HepG2 (cell line): ENCODE results near the gene TRIM67. TPM values are rescaled to one million over a fixed set of nuclear protein-coding genes. Genes with fewer than 3 reads are reported as not detected.
A peak's percentile ranks its signal among the peaks of the same experiment; 100 is the strongest.

ENCODE experiments used
- MAZ ChIP-seq, 2 experiments: sonication (generic) in 1 of 2; formaldehyde crosslinking in 1 of 2; IDR thresholded peaks; 2 replicates each; pipeline versions ENCODE4 v1.5.0 to v1.6.1; 2012 to 2020; ENCODE audit warnings: low read depth in 2 of 2, mild to moderate bottlenecking in 2 of 2, borderline replicate concordance in 1 of 2, improper control_type of control experiment in 1 of 2, low read length in 1 of 2, missing genetic modification reagents in 1 of 2, moderate library complexity in 1 of 2
- TARDBP ChIP-seq: sonication (generic); formaldehyde crosslinking; IDR thresholded peaks from 2 replicates; pipeline ENCODE4 v1.8.0; 2022; ENCODE audit warnings: mild to moderate bottlenecking, missing genetic modification reagents
- TCF7 ChIP-seq: sonication (generic); IDR thresholded peaks from 2 replicates; pipeline ENCODE4 v1.6.1; 2016; ENCODE audit warnings: antibody characterized with exemption, low read depth
- YY1 ChIP-seq: IDR thresholded peaks from 2 replicates; pipeline ENCODE4 v1.6.1; 2011; ENCODE audit warnings: low read length, low read depth, moderate library complexity, mild to moderate bottlenecking; ENCODE audit not compliant: insufficient read depth, insufficient replicate concordance
- ZBTB37 ChIP-seq: sonication (generic); formaldehyde crosslinking; IDR thresholded peaks from 2 replicates; pipeline ENCODE4 v1.4.0; 2020; ENCODE audit warnings: mild to moderate bottlenecking, missing genetic modification reagents
- ZBTB43 ChIP-seq: sonication (generic); formaldehyde crosslinking; conservative IDR thresholded peaks from 2 replicates; pipeline ENCODE4 v1.4.0; 2020; ENCODE audit warnings: missing genetic modification reagents
- ZC3H4 ChIP-seq: sonication (generic); formaldehyde crosslinking; IDR thresholded peaks from 2 replicates; pipeline ENCODE4 v1.4.0; 2020; ENCODE audit warnings: missing genetic modification reagents, borderline replicate concordance
- ZNF251 ChIP-seq: sonication (generic); formaldehyde crosslinking; IDR thresholded peaks from 2 replicates; pipeline ENCODE4 v1.9.0; 2021; ENCODE audit warnings: mild to moderate bottlenecking, missing genetic modification reagents
- ZNF570 ChIP-seq: sonication (generic); formaldehyde crosslinking; IDR thresholded peaks from 2 replicates; pipeline ENCODE4 v1.4.0; 2020; ENCODE audit warnings: mild to moderate bottlenecking, missing genetic modification reagents, borderline replicate concordance
- ZNF605 ChIP-seq: sonication (generic); formaldehyde crosslinking; IDR thresholded peaks from 2 replicates; pipeline ENCODE4 v1.8.0; 2022; ENCODE audit warnings: mild to moderate bottlenecking, missing genetic modification reagents
- ZNF775 ChIP-seq: sonication (generic); formaldehyde crosslinking; IDR thresholded peaks from 2 replicates; pipeline ENCODE4 v1.4.0; 2020; ENCODE audit warnings: missing genetic modification reagents, mild to moderate bottlenecking, moderate library complexity, borderline replicate concordance
- ZNF784 ChIP-seq: sonication (generic); formaldehyde crosslinking; IDR thresholded peaks from 2 replicates; pipeline ENCODE4 v1.5.1; 2020; ENCODE audit warnings: missing genetic modification reagents, mild to moderate bottlenecking, borderline replicate concordance
- polyA plus RNA-seq, 8 experiments: library from polyadenylated mRNA; depleted of rRNA in 3 of 8; stranded (reverse) in 7 of 8; unstranded in 1 of 8; fragments of >200 nt; fragmentation: Illumina TruSeq in 4 of 8; extraction: Trizol in 4 of 8; gene quantifications; 2 replicates each; pipeline versions ENCODE4 v1.2.1 to v1.2.3, GENCODE V29; 2011 to 2016; ENCODE audit warnings: low read depth in 4 of 8, missing spikeins in 1 of 8, mixed read lengths in 1 of 8; ENCODE audit not compliant: insufficient read depth in 1 of 8
- total RNA-seq, 5 experiments: library from RNA; depleted of rRNA; stranded (reverse); fragments of >200 nt; fragmentation: Illumina TruSeq; extraction: Trizol; gene quantifications; 2 replicates each; pipeline ENCODE4 v1.2.3, GENCODE V29; 2016; ENCODE audit warnings: low read depth in 1 of 5
- TF ChIP-seq, protein P1 (sequence below), 2 experiments: sonication (generic) in 1 of 2; formaldehyde crosslinking in 1 of 2; IDR thresholded peaks; 2 replicates each; pipeline versions ENCODE4 v1.6.1 to v1.9.0; 2014 to 2022; ENCODE audit warnings: antibody characterized with exemption in 1 of 2, borderline replicate concordance in 1 of 2, inconsistent platforms in 1 of 2, low read depth in 1 of 2, missing genetic modification reagents in 1 of 2
- TF ChIP-seq, protein P2 (sequence below): sonication (generic); formaldehyde crosslinking; IDR thresholded peaks from 2 replicates; pipeline ENCODE4 v1.5.1; 2020; ENCODE audit warnings: missing genetic modification reagents, mild to moderate bottlenecking, borderline replicate concordance
- TF ChIP-seq, protein P3 (sequence below): sonication (generic); formaldehyde crosslinking; IDR thresholded peaks from 2 replicates; pipeline ENCODE4 v1.5.0; 2020; ENCODE audit warnings: missing genetic modification reagents, mild to moderate bottlenecking, borderline replicate concordance

TRIM67 gene
- total and polyA plus RNA-seq, 2 of the 13 experiments (the other 11 are each of a cell fraction or from before 2014, with no cell fraction given) = not detected

- TF ChIP-seq, protein P1, sequence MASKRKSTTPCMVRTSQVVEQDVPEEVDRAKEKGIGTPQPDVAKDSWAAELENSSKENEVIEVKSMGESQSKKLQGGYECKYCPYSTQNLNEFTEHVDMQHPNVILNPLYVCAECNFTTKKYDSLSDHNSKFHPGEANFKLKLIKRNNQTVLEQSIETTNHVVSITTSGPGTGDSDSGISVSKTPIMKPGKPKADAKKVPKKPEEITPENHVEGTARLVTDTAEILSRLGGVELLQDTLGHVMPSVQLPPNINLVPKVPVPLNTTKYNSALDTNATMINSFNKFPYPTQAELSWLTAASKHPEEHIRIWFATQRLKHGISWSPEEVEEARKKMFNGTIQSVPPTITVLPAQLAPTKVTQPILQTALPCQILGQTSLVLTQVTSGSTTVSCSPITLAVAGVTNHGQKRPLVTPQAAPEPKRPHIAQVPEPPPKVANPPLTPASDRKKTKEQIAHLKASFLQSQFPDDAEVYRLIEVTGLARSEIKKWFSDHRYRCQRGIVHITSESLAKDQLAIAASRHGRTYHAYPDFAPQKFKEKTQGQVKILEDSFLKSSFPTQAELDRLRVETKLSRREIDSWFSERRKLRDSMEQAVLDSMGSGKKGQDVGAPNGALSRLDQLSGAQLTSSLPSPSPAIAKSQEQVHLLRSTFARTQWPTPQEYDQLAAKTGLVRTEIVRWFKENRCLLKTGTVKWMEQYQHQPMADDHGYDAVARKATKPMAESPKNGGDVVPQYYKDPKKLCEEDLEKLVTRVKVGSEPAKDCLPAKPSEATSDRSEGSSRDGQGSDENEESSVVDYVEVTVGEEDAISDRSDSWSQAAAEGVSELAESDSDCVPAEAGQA (IDR thresholded peaks at IDR 0.05; ENCODE audit: low read depth) = no peak
- TF ChIP-seq, protein P1 (CRISPR knock-in tag; IDR thresholded peaks at IDR 0.05; ENCODE audit: borderline replicate concordance) = peak; percentile 63; the same call in 1 of the 2 replicates
- TF ChIP-seq ZNF605 (CRISPR knock-in tag) = no peak
- no peak for TF ChIP-seq ZNF251 (CRISPR knock-in tag)
- TF ChIP-seq, protein P2, sequence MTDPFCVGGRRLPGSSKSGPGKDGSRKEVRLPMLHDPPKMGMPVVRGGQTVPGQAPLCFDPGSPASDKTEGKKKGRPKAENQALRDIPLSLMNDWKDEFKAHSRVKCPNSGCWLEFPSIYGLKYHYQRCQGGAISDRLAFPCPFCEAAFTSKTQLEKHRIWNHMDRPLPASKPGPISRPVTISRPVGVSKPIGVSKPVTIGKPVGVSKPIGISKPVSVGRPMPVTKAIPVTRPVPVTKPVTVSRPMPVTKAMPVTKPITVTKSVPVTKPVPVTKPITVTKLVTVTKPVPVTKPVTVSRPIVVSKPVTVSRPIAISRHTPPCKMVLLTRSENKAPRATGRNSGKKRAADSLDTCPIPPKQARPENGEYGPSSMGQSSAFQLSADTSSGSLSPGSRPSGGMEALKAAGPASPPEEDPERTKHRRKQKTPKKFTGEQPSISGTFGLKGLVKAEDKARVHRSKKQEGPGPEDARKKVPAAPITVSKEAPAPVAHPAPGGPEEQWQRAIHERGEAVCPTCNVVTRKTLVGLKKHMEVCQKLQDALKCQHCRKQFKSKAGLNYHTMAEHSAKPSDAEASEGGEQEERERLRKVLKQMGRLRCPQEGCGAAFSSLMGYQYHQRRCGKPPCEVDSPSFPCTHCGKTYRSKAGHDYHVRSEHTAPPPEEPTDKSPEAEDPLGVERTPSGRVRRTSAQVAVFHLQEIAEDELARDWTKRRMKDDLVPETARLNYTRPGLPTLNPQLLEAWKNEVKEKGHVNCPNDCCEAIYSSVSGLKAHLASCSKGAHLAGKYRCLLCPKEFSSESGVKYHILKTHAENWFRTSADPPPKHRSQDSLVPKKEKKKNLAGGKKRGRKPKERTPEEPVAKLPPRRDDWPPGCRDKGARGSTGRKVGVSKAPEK (CRISPR knock-in tag) = no peak
- TF ChIP-seq, protein P3, sequence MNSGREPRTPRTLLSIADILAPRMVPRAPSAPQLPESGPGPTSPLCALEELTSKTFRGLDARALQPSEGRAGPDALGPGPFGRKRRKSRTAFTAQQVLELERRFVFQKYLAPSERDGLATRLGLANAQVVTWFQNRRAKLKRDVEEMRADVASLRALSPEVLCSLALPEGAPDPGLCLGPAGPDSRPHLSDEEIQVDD (CRISPR knock-in tag) = no peak
- TF ChIP-seq ZBTB43 (CRISPR knock-in tag) = no peak
- 0 out of 2 replicates have a peak, but pooled peaks have one; percentile 26 for TF ChIP-seq ZC3H4
- TF ChIP-seq ZNF784 (CRISPR knock-in tag) = no peak
- TF ChIP-seq TARDBP (CRISPR knock-in tag) = no peak; the same call in 1 of the 2 replicates
- TF ChIP-seq ZNF570 (CRISPR knock-in tag) = no peak
- no peak for TF ChIP-seq ZBTB37 (CRISPR knock-in tag)
- TF ChIP-seq ZNF775 = no peak
- TF ChIP-seq TCF7 = no peak
- no peak for TF ChIP-seq YY1
- TF ChIP-seq MAZ (IDR thresholded peaks at IDR 0.05; ENCODE audit: borderline replicate concordance, low read depth, low read length) = no peak
- TF ChIP-seq MAZ (CRISPR knock-in tag; IDR thresholded peaks at IDR 0.05; ENCODE audit: low read depth) = no peak
Measured at GRCh38 chr1:231234506-231234905, 72.6 kb downstream of the TRIM67 start (continued).
